Transverse colon (tissue), 4 donors: ENCODE data around the gene DZIP1L. TPM values are rescaled to one million over a fixed set of nuclear protein-coding genes. Genes with fewer than 3 reads are reported as not detected.

ENCODE experiments used
- DNase-seq: peaks from one replicate; pipeline ENCODE4 v3.0.0-alpha.2; 2019
- H3K27ac ChIP-seq, 4 donors: fragments of 200-600 bp; sonication (generic); 2 replicates each; pipeline ENCODE4 v1.5.1; 2016 to 2018; ENCODE audit warnings: inconsistent platforms in 4 of 4
- H3K27me3 ChIP-seq: fragments of 200-600 bp; sonication (generic); 2 replicates; pipeline ENCODE4 v1.5.1; 2017; ENCODE audit warnings: inconsistent platforms
- H3K36me3 ChIP-seq, 4 donors: fragments of 200-600 bp; sonication (generic); 2 replicates each; pipeline ENCODE4 v1.5.1; 2017 to 2019; ENCODE audit warnings: inconsistent platforms in 4 of 4
- H3K4me1 ChIP-seq, 4 donors: fragments of 200-600 bp; sonication (generic); 2 replicates each; pipeline ENCODE4 v1.5.1; 2017 to 2020; ENCODE audit warnings: inconsistent platforms in 4 of 4
- H3K4me3 ChIP-seq, 4 donors: fragments of 200-600 bp; sonication (generic); 1 replicate in 1 of 4; 2 replicates in 3 of 4; pipeline versions ENCODE4 v1.5.1 to v1.6.1; 2017 to 2019; ENCODE audit warnings: inconsistent platforms in 4 of 4
- H3K9me3 ChIP-seq, 2 donors: fragments of 200-600 bp; sonication (generic); 2 replicates each; pipeline ENCODE4 v1.5.1; 2017 to 2019; ENCODE audit warnings: inconsistent platforms in 2 of 2
- EP300 ChIP-seq: sonication (generic); formaldehyde crosslinking; IDR thresholded peaks from one replicate; pipeline ENCODE4 v1.6.1; 2017; ENCODE audit warnings: antibody characterized with exemption, low read depth
- POLR2A ChIP-seq: fragments of 450-650 bp; IDR thresholded peaks from one replicate; pipeline ENCODE4 v1.6.1; 2016; ENCODE audit warnings: antibody characterized with exemption, mild to moderate bottlenecking, moderate library complexity
- POLR2AphosphoS5 ChIP-seq, 3 donors: sonication (generic); formaldehyde crosslinking; IDR thresholded peaks; one replicate each; pipeline ENCODE4 v1.6.1; 2016; ENCODE audit warnings: antibody characterized with exemption in 3 of 3
- WGBS, 2 donors: methylation state at CpG; one replicate each; pipeline ENCODE4 v1.1.5; 2018; ENCODE audit warnings: low coverage in 1 of 2; 5-methylcytosine and 5-hydroxymethylcytosine counted together
- in situ Hi-C, 4 donors: fragments of 200-750 bp; cut with MboI; loops; one replicate each; pipeline versions ENCODE4 v1.15.0 to v1.15.1; 2017; ENCODE audit warnings: low sequenced_read_pairs in 3 of 4, low pct_ligation_motif_present in 1 of 4, low pct_unique_long_range_greater_than_20kb in 1 of 4
- intact Hi-C: fragments of 100-400 bp; cut with DNase I; formaldehyde crosslinking; loops from one replicate; pipeline ENCODE4 v1.15.1; 2023; ENCODE audit warnings: low total_unique reads
- total RNA-seq, 4 donors: library from RNA; depleted of rRNA; stranded (reverse); fragments of >200 nt; gene quantifications; one replicate each; pipeline ENCODE4 v1.1.0, GENCODE V29; 2016
- TF ChIP-seq, protein P1 (sequence below), 5 experiments: fragments of 200-600 bp in 3 of 5; fragments of 450-650 bp in 2 of 5; sonication (generic) in 3 of 5; IDR thresholded peaks; 1 replicate in 2 of 5; 2 replicates in 3 of 5; pipeline ENCODE4 v1.5.1; 2016 to 2017; ENCODE audit warnings: antibody characterized with exemption in 5 of 5, inconsistent platforms in 3 of 5, mild to moderate bottlenecking in 2 of 5, moderate library complexity in 1 of 5

The DZIP1L gene
- total RNA-seq, 4 donors from 2014 or later: 4.6 to 13.0 (median 5.1) TPM; not detected in 1

DNA sequence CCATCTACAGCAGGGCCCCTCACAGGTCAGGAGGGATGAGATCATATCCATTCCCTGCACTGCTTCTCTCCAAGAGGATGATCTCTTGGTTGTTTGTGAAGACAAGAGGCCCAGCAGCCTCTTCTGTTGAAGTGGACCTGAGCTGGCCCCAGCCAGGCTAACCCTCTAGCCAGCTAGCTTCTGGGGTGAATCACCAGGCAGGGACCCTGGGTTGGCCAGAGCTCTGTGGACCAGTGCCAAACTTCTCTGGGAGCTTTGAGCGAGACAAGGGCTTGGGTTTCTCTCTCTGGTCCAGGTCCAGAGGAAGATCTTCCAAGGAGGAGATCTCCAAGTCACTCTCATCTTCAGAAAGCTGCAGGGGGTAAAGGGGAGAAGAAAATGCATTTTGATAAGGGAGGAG lies 52.8 kb downstream of the DZIP1L start:
- no peak overlapping the region for H3K4me3 ChIP-seq
- no peak overlapping the region for H3K27ac ChIP-seq
- no peaks in the 10 kb centered on the region for H3K27me3 ChIP-seq
- H3K4me1 ChIP-seq: no peaks in the 10 kb centered on the region
- TF ChIP-seq, protein P1, sequence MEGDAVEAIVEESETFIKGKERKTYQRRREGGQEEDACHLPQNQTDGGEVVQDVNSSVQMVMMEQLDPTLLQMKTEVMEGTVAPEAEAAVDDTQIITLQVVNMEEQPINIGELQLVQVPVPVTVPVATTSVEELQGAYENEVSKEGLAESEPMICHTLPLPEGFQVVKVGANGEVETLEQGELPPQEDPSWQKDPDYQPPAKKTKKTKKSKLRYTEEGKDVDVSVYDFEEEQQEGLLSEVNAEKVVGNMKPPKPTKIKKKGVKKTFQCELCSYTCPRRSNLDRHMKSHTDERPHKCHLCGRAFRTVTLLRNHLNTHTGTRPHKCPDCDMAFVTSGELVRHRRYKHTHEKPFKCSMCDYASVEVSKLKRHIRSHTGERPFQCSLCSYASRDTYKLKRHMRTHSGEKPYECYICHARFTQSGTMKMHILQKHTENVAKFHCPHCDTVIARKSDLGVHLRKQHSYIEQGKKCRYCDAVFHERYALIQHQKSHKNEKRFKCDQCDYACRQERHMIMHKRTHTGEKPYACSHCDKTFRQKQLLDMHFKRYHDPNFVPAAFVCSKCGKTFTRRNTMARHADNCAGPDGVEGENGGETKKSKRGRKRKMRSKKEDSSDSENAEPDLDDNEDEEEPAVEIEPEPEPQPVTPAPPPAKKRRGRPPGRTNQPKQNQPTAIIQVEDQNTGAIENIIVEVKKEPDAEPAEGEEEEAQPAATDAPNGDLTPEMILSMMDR (IDR thresholded peaks at IDR 0.05): no peak
- TF ChIP-seq POLR2A: no peak
- TF ChIP-seq POLR2AphosphoS5 (IDR thresholded peaks at IDR 0.05): no peak
- no peak for TF ChIP-seq EP300
- intact Hi-C loops (no loop called here), in situ Hi-C loops (loop anchor here in 1 of 4 donors (10.0 kb wide), 1 partner anchor 52 kb away; the partner anchor contains the start of gene DZIP1L)
- no peaks in the 10 kb centered on the region for H3K36me3 ChIP-seq
- 63% methylated on average over 1 of the region's 1 CpG; no CpG with 5 or more reads in 1 of the 2 donors for WGBS, 2 donors
- no peak for DNase-seq
- H3K9me3 ChIP-seq: no peaks in the 10 kb centered on the region

DNA sequence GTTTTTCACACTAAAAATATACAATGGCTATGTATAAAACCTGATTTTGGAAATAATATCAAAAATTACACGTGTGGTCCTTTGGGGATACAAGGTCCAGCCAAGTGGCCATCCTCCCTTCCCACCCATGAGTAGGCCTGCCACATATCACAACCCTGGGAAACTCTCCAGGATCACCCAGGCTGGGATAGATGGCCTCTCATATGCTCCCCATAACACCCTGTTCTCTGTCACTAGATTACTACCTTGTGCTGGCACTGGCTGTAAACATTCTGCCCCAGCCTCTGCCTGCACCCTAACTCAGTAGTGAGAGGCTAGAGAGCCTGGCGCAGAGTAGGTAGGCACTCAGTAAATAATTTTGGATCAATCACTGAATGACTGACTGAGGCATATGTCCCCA lies 53.4 kb downstream of the DZIP1L start:
- Histone ChIP-seq H3K9me3 (no peaks in the 10 kb centered on the region), H3K36me3 (no peaks in the 10 kb centered on the region), H3K27me3 (no peaks in the 10 kb centered on the region), H3K4me3 (no peak overlapping the region), H3K4me1 (no peaks in the 10 kb centered on the region), H3K27ac (no peak overlapping the region)
- no peak for DNase-seq
- TF ChIP-seq POLR2A (no peak), POLR2AphosphoS5 (IDR thresholded peaks at IDR 0.05) (no peak), EP300 (no peak)
- TF ChIP-seq, protein P1 (IDR thresholded peaks at IDR 0.05): no peak
- intact Hi-C loops (no loop called here), in situ Hi-C loops (loop anchor here in 1 of 4 donors (10.0 kb wide), 1 partner anchor 53 kb away; the partner anchor contains the start of gene DZIP1L)
- WGBS, 2 donors: 69 to 100% methylated on average over 1 to 2 of the region's 2 CpGs

DNA sequence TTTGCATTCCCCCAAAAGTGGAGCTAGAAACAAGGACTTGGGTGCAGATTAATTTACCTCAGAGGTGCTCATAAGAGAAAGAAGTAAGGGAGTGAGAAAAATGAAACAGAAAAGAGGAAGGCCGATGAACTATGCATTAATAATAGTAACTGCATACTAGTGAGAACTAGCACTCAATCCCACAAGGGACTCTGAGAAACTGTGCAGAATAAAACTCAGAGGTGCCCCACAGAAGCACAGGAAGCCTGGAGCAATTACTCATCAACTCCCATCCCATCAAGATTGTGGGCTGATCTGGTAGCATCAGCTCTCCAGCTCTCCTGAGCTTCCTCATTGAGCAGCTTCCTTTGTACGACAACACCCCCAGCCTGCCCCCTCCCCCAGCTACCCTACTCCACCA lies 54.6 kb downstream of the DZIP1L start:
- intact Hi-C loops (no loop called here), in situ Hi-C loops (loop anchor here in 1 of 4 donors (10.0 kb wide), 1 partner anchor 54 kb away; the partner anchor contains the start of gene DZIP1L)
- Histone ChIP-seq H3K27ac (no peak overlapping the region), H3K4me1 (no peaks in the 10 kb centered on the region), H3K9me3 (no peaks in the 10 kb centered on the region), H3K36me3 (no peaks in the 10 kb centered on the region), H3K4me3 (no peak overlapping the region), H3K27me3 (no peaks in the 10 kb centered on the region)
- DNase-seq: no peak
- 74 to 80% methylated on average over 1 of the region's 2 CpGs for WGBS, 2 donors
- TF ChIP-seq, protein P1 (IDR thresholded peaks at IDR 0.05): no peak
- TF ChIP-seq POLR2A: no peak
- no peak for TF ChIP-seq EP300
- no peak for TF ChIP-seq POLR2AphosphoS5 (IDR thresholded peaks at IDR 0.05)

DNA sequence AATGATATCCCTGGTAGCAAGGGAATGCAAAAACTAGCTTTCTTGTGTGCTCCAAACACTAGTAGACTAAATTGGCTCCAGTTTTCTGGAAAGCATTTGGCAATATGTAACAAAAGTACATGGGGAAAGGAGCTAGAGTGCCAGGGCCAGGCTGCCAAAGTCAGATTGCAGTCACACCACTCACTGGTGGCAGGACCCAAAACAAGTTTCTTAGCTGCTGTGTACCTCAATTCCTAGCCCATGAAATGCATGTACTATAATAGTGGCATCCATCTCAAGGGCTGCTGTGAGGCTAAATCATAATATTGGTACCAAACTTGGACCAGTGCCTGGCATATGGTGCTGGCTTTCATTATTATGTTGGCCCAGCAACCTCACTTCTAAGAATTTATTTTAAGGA lies 56.1 kb downstream of the DZIP1L start:
- no peaks in the 10 kb centered on the region for H3K9me3 ChIP-seq
- in situ Hi-C loops (no loop called here), intact Hi-C loops (no loop called here)
- H3K36me3 ChIP-seq: no peaks in the 10 kb centered on the region
- no peaks in the 10 kb centered on the region for H3K4me1 ChIP-seq
- no peak for DNase-seq
- no peak overlapping the region for H3K27ac ChIP-seq
- TF ChIP-seq POLR2AphosphoS5 (IDR thresholded peaks at IDR 0.05) (no peak), EP300 (no peak), POLR2A (no peak)
- TF ChIP-seq, protein P1 (IDR thresholded peaks at IDR 0.05): no peak
- H3K4me3 ChIP-seq: no peak overlapping the region
- H3K27me3 ChIP-seq: no peaks in the 10 kb centered on the region
